HG02763 (cell line): Measurements from ENCODE around the gene SLC25A46.
"Not testable (repeated sequence)": the region's sequence is repeated elsewhere in the genome, so short reads cannot be mapped to it uniquely, and the experiment has no call there.

Experiments used
- ATAC-seq: cut with Tn5 transposase; IDR thresholded peaks from one replicate; pipeline ENCODE4 v1.9.1; 2021; ENCODE audit warnings: mild to moderate bottlenecking, moderate library complexity; ENCODE audit not compliant: unreplicated experiment

SLC25A46 gene

DNA sequence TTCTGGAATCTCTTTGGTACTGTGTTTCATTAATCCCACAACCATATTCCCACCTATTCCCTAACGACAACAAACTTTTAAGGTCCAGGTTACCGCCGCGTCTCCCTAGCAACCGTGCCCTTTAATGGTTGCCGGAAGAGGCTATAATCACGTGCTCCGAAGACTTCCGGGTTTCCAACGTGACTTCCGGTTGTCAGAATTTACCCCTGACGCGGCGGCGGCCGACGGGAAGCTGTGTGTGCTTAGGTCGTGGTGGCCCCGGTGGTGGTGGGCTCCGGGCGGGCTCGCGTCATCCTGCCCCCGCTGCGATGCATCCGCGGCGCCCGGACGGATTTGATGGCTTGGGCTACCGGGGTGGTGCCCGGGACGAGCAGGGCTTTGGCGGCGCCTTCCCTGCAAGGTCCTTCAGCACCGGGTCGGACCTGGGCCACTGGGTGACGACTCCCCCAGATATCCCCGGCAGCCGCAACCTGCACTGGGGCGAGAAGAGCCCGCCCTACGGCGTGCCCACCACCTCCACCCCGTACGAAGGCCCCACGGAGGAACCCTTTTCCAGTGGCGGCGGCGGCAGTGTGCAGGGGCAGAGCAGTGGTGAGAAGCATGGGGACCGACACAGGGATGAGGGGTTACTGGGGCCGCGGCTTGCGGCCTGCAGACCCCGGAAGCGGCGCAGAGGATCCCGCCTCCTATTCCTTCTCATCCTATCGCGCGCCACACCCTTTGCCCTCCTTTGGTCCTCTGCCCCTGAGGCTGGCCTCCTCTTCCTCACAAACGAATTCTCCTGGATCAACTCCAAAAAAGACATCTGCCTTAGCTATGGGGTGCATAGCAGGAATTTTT lies at the start of gene SLC25A46:
Gene SLC25A46 (plus strand): TSS at position 196 of the 840 bp plus-strand sequence. CDS start 113 bp downstream, at position 309.
- peak; percentile 98 for ATAC-seq

- not testable (repeated sequence) for ATAC-seq
Observed at GRCh38 chr5:110690587-110690986, 48.2 kb upstream of the SLC25A46 start.

DNA sequence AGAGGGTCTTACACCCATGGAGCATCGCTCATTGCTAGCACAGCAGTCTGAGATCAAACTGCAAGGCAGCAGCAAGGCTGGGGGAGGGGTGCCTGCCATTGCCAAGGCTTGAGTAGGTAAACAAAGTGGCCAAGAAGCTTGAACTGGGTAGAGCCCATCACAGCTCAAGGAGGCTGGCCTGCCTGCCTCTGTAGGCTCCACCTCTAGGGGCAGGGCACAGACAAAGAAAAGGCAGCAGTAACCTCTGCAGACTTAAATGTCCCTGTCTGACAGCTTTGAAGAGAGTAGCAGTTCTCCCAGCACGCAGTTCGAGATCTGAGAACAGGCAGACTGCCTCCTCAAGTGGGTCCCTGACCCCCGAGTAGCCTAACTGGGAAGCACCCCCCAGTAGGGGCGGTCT lies 46.1 kb upstream of the SLC25A46 start:
- ATAC-seq: not testable (repeated sequence)

DNA sequence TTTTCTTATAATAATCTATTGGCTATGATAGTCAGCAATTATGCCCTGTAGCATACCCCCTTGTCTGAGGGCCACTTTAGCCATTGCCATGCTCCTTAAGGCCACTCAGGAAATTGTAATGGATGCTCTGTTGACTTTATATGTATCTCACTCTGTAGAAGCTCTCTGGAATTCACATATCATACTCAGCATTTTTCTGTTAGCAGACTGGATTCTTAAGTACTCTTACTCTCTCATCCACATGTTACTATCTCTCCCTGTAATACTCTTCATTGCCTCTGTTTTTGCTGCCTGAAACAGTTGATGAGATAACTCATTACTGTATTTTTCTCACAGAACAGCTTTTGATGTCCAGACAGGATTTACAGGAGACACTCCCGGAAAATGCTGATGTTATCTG lies 36.5 kb upstream of the SLC25A46 start:
- ATAC-seq: no peak

DNA sequence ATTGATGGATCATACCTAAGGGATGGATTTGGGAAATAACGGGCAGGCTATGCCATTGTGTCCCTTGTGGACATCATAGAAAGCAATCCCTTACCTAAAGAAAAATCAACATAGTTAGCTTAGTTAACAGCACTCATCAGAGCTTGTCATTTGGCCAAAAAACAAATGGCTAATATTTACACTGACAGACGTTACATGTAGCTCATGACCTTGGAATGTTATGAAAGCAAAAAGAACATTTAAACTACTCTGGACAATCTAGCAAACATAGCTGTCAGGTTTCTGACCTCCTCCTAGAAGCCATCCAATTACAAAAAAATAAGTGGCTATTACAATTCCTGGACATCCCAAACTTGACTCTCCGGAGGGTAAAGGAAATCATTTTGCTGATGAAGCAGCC lies 36.1 kb upstream of the SLC25A46 start:
- ATAC-seq: no peak

GRCh38 chr5:110703481-110703880 lies 35.3 kb upstream of the SLC25A46 start:
- no peak for ATAC-seq

DNA sequence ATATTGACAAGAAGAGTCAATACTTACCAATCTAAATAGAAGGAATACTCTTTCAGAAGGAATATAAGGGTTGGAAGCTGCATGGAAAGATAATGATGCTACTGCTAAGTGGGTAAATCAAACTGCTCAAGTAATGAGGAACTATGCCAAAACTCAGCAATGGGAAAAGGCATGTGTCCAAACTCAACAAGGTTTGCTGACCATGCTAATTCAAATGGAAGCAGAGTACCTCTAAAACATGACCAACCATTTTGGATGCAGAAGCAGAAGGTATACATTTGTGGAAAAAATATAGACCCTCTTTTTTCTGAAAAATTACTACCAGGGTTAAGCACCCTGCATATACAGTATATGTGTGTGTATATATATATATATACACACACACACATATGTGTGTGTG lies 33.5 kb upstream of the SLC25A46 start:
- ATAC-seq: no peak

DNA sequence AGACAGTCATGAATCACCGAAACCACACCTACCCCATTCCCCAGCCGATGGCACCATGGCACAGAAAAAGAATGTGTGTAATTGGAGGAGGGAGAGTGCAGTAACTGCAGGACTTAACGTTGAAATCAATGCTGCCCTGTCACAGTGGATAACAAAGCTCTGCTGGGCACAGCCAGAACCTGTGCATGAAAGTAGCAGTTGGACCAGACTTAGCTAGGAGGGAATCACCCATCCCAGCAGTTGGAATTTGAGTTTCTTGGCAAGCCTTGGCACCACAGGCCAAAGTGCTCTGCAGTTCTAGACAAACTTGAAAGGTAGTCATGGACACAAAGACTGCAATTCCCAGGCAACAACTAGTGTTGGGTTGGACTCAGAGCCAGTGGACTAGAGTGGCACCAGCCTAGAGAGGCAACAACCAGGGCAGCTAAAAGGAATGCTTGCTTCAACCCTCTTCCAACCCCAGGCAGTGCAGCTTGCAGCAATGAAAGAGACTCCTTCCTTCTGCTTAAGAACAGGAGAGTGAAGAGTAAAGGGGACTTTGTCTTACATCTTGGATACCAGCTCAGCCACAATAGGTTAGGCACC lies 31.5 kb upstream of the SLC25A46 start:
- ATAC-seq: no peak

DNA sequence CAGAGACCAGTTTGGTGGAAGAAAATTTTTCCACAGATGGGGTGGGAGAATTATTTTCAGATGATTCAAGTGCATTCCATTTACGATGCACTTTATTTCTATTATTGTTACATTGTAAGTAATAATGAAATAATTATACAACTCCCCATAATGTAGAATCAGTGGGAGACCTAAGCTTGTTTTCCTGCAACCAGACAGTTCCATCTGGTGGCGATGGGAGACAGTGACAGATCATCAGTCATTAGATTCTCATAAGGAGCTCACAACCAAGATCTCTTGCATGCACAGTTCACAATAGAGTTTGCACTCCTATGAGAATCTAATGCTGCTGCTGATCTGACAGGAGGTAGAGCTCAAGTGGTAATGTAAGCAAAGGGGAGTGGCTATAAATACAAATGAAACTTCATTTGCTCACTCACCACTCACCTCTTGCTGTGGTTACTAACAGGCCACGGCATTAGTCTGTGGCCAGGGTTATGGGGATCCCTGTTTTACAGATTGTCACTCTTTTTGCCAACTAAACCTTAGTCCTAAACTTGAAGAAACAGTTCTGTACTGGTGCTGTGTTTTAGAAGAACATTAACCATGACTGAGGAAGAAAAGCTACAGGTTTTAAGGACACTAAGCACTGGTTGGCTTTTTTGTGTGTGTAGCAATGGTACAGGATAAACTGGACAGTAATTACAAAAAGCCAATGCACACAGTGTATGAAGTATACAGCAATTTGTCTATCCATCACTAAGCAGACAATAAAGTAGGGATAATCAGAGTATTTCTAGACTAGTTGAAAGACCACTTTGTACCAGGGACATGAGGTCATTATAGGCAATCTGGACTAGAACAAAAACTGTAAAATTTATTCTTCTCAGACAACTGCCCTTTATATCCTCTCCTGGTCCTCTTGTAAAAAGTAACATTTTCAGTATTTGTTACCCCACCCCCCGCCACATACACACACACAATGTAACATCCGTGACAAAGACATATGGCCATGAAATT lies 22.3 kb upstream of the SLC25A46 start:
- peak; percentile 94 for ATAC-seq

GRCh38 chr5:110718311-110718710 lies 20.5 kb upstream of the SLC25A46 start:
- no peak for ATAC-seq

DNA sequence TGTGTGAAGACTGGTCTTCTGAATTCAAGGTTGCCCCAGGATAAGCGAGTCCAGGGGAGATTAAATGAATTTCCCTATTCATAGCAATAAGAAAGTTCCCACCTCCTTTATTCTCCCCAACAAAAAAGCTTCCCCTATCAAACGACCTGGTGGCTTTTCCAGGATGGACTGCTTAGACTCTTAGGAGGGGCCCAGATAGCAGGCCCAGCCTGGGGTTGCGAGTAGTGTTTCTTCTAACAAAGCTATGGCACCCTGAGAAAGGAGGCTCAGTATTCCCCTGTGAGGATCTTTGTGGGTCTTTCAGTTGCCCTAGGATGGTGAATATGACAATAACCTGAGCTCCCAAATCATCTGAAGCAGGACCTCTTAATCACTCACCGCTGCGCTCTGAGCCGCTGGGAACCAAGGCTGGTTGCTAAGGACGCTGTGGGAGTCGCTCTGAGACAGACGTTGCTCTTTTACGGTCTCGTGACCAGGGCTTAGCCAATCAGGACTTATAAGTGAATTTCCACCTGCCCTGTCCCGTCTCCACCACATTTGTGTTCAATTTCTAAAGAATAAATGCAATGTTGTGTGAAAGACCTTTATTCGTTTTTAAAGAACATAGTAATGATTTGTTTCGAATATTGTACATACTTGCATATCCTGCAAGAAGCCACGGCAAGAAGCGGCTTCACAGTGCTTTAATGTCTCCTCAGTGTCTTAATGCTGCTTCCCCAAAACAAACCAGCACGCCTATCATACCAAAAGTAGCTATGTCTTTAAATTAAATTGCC lies 12.4 kb upstream of the SLC25A46 start, which contains the start of gene TMEM232:
Gene TMEM232 (minus strand): TSS at position 423 of the 776 bp plus-strand sequence. CDS start 59,319 bp downstream, outside the sequence.
- ATAC-seq: peak; percentile 100

DNA sequence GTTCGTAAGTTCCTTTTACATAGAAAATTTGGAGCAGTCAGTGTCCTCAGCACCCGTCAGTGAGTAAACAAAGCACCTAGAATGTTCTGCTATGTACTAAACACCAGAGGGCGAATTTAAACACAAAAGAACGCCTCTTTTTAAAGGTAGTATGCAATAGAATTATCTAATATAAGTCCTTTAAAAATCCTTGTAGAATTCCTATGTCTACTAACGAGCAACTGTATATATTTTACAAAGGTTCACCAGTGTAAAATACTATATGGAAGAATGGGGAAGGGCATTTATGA lies 11.8 kb upstream of the SLC25A46 start:
- peak; percentile 52 for ATAC-seq

- not testable (repeated sequence) for ATAC-seq
Observed at GRCh38 chr5:110731499-110731898, 7.3 kb upstream of the SLC25A46 start.

- no peak for ATAC-seq
Observed at GRCh38 chr5:110734101-110734500, 4.7 kb upstream of the SLC25A46 start.

GRCh38 chr5:110735556-110735955 lies 3.3 kb upstream of the SLC25A46 start:
- no peak for ATAC-seq

DNA sequence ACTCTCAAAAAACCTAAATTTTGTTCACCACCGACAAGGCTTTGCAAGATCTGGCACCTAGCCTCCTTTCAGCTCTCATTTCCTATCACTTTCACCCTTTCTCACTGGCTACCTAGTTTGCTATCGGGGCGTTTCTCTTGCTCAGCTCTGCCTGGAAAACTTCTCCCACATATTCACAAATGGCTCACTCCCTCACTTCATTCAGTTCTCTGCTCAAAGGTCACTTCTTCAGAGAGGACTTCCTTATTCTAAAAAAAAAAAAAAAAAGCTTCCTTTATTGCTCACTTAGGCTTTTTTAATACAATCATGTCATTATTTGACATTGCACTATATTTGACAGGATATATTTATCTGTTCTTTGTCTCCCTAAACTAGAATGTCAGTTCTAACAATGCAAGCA lies 2.1 kb upstream of the SLC25A46 start:
- no peak for ATAC-seq

- ATAC-seq: peak; percentile 60
Observed at GRCh38 chr5:110738503-110738811, 350 bp upstream of the SLC25A46 start.

GRCh38 chr5:110751902-110752762 lies 13.3 kb downstream of the SLC25A46 start:
- peak; percentile 99 for ATAC-seq

- ATAC-seq: peak; percentile 19
Observed at GRCh38 chr5:110752953-110753352, 14.1 kb downstream of the SLC25A46 start.

- no peak for ATAC-seq
Observed at GRCh38 chr5:110753600-110753999, 14.8 kb downstream of the SLC25A46 start.
